Measurements from ENCODE around the gene KLRC3. TPM values are rescaled to one million over a fixed set of nuclear protein-coding genes. Genes with fewer than 3 reads are reported as not detected.

Gene KLRC3
- polyA plus RNA-seq, 1 experiment, result not detected

GRCh38 chr12:10363658-10363913 lies 56.8 kb downstream of the KLRC3 start:
- no peak overlapping the region for H3K4me3 ChIP-seq (ENCODE audit: low read depth, low read length)
- no peaks in the 10 kb centered on the region for H3K27me3 ChIP-seq (ENCODE audit: control insufficient read depth, insufficient read depth, low read length)
- ChIA-PET CTCF (interaction anchor here (0.6 kb wide), 1 partner anchor 13 kb away, joined by 3 read pairs; no protein-coding TSS in a partner anchor), POLR2A (no interaction called here)
- DNase-seq (ENCODE audit: low read depth), result no peak
- TF ChIP-seq CTCF (IDR thresholded peaks at IDR 0.05; ENCODE audit: insufficient read depth, low read depth, low read length), result no peak
- no peaks in the 10 kb centered on the region for H3K36me3 ChIP-seq (ENCODE audit: control insufficient read depth, insufficient read depth, low read length)

DNA sequence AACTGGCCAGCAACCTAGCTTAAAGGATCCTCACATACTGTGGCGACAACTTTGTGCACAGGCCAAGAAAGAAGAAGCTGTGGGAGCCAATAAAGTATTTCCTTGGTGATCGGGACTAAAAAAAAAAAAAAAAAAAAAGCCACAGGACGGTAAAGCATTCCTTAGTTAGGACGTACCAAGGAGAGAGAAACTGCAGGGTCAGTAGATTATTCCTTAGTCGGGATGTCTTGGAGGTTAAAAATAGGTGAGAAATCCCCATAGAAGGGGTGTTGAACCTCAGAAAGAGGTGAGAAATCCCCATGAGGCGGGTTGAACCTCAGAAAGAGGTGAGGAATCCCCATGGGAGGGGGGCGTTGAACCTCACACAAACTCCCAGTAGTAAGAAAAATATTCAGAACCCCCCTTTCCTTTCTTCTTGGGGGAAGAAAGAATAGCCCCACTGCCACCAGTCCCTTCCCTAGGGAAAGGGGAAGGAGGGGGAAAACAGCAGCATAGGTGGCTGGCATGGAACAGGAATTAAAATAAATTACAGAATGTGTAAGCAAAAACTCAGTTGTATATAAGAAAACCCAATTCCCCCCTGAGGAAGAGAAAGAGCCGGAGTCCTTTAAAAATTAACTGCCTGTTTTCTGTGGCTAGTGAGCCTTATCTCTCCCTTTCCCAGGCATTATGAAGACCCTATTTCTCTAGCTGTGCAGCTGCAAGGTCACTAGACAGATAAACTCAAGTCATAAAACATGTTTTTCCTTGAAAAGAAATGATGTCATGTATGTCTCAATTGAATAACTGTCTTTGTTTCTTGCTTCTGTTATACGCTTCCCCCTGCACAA lies 57.4 kb downstream of the KLRC3 start:
- ChIA-PET CTCF (interaction anchor here (0.6 kb wide), 1 partner anchor 12 kb away, joined by 3 read pairs; no protein-coding TSS in a partner anchor), POLR2A (no interaction called here)
- H3K27me3 ChIP-seq (ENCODE audit: control insufficient read depth, insufficient read depth, low read length), result no peaks in the 10 kb centered on the region
- DNase-seq (ENCODE audit: low read depth), result no peak
- TF ChIP-seq CTCF (IDR thresholded peaks at IDR 0.05; ENCODE audit: insufficient read depth, low read depth, low read length), result no peak
- no peaks in the 10 kb centered on the region for H3K36me3 ChIP-seq (ENCODE audit: control insufficient read depth, insufficient read depth, low read length)
- H3K4me3 ChIP-seq (ENCODE audit: low read depth, low read length), result no peak overlapping the region

DNA sequence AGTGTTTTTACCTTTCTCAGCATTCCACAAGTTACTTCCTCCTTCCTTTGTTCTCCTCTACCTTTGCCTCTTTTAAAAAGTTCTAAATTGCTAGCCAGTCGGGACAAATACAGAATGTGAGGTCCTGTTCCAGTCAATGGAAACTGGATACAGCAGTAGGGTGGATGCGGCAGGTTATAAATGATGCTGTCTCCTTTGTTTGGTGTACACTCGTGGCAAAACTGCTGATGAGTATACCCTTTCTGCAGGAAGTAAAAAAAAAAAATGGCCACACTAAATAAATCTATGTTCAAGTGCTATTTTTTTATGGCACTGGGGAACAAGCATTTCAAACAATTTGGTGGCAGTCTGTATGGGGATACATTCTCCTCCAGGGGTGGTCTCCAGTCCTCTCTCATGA lies 58.1 kb downstream of the KLRC3 start:
- CTCF ChIA-PET, result no interaction called here

More for the DNA sequence above, 58.1 kb downstream of the KLRC3 start:
- POLR2A ChIA-PET, result no interaction called here
- Histone ChIP-seq H3K27me3 (ENCODE audit: control insufficient read depth, insufficient read depth, low read length) (no peaks in the 10 kb centered on the region), H3K36me3 (ENCODE audit: control insufficient read depth, insufficient read depth, low read length) (no peaks in the 10 kb centered on the region), H3K4me3 (ENCODE audit: low read depth, low read length) (no peak overlapping the region)
- TF ChIP-seq CTCF (IDR thresholded peaks at IDR 0.05; ENCODE audit: insufficient read depth, low read depth, low read length), result no peak
- no peak for DNase-seq (ENCODE audit: low read depth)

Other genes with a start within 250 kb of the KLRC3 start
- 6.9 and 9.1 TPM in 2 replicates for gene OLR1, start 248.5 kb downstream of the KLRC3 start, polyA plus RNA-seq (2011; rRNA removed)
- 0.85 and 1.4 TPM in 2 replicates for gene TMEM52B, start 241.6 kb downstream of the KLRC3 start, polyA plus RNA-seq (2011; rRNA removed)
- gene GABARAPL1, start 207.7 kb downstream of the KLRC3 start, polyA plus RNA-seq (2011; rRNA removed), result 192 and 275 TPM in 2 replicates
- 0.13 and 0.74 TPM in 2 replicates for gene KLRD1, start 112.7 kb downstream of the KLRC3 start, polyA plus RNA-seq (2011; rRNA removed)
- not detected in 2 replicates for gene KLRK1, start 30.6 kb downstream of the KLRC3 start, polyA plus RNA-seq (2011; rRNA removed)
- gene KLRC4, start 10.8 kb downstream of the KLRC3 start, polyA plus RNA-seq (2011; rRNA removed), result not detected in 2 replicates
- gene KLRC2, start 15.4 kb upstream of the KLRC3 start, polyA plus RNA-seq (2011; rRNA removed), result not detected in 2 replicates
- not detected in 2 replicates for gene KLRC1, start 32.8 kb upstream of the KLRC3 start, polyA plus RNA-seq (2011; rRNA removed)
- 0.65 and 0.66 TPM in 2 replicates for gene EIF2S3B, start 85.3 kb upstream of the KLRC3 start, polyA plus RNA-seq (2011; rRNA removed)
- 10.0 and 24.6 TPM in 2 replicates for gene MAGOHB, start 193.0 kb upstream of the KLRC3 start, polyA plus RNA-seq (2011; rRNA removed)